ENCODE data around the gene TRABD2B. TPM values are rescaled to one million over a fixed set of nuclear protein-coding genes. Genes with fewer than 3 reads are reported as not detected.

TRABD2B gene
- total and polyA plus RNA-seq, 2 experiments from 2014 or later: 1.00 to 2.3 TPM

GRCh38 chr1:47838562-47839432 lies 158.4 kb downstream of the TRABD2B start:
- no peak for DNase-seq (ENCODE audit: low spot score)
- H3K27ac ChIP-seq: peak overlapping the region; percentile 63

GRCh38 chr1:47837866-47838561 lies 159.2 kb downstream of the TRABD2B start:
- H4K20me1 ChIP-seq (ENCODE audit: insufficient read depth, poor library complexity, severe bottlenecking): no peaks in the 10 kb centered on the region
- WGBS (ENCODE audit: low lambda C conversion rate, missing lambda C conversion rate): 76% methylated on average over 5 of the region's 5 CpGs

More at GRCh38 chr1:47838562-47839432, 158.4 kb downstream of the TRABD2B start:
- Histone ChIP-seq H3K79me2 (no peaks in the 10 kb centered on the region), H2AFZ (no peak overlapping the region), H3K9me2 (replicated peaks; ENCODE audit: insufficient read depth) (no peaks in the 10 kb centered on the region), H3K27me3 (no peaks in the 10 kb centered on the region), H3K4me2 (no peak overlapping the region), H3K9me3 (ENCODE audit: low read depth) (peaks cover 6% of the 10 kb centered on the region), H3K36me3 (replicated peaks; ENCODE audit: insufficient read depth, low read depth) (no peaks in the 10 kb centered on the region), H3K4me3 (no peak overlapping the region), H4K20me1 (ENCODE audit: insufficient read depth, poor library complexity, severe bottlenecking) (no peaks in the 10 kb centered on the region), H3K4me1 (ENCODE audit: insufficient read depth) (peaks cover 20% of the 10 kb centered on the region)
- WGBS (ENCODE audit: low lambda C conversion rate, missing lambda C conversion rate): 93% methylated on average over 16 of the region's 16 CpGs
- TF ChIP-seq EZH2 (IDR thresholded peaks at IDR 0.05; ENCODE audit: borderline replicate concordance) (no peak), EZH2phosphoT487 (IDR thresholded peaks at IDR 0.05; ENCODE audit: low read depth, severe bottlenecking, unreplicated experiment) (no peak)
- TF ChIP-seq, protein P1, sequence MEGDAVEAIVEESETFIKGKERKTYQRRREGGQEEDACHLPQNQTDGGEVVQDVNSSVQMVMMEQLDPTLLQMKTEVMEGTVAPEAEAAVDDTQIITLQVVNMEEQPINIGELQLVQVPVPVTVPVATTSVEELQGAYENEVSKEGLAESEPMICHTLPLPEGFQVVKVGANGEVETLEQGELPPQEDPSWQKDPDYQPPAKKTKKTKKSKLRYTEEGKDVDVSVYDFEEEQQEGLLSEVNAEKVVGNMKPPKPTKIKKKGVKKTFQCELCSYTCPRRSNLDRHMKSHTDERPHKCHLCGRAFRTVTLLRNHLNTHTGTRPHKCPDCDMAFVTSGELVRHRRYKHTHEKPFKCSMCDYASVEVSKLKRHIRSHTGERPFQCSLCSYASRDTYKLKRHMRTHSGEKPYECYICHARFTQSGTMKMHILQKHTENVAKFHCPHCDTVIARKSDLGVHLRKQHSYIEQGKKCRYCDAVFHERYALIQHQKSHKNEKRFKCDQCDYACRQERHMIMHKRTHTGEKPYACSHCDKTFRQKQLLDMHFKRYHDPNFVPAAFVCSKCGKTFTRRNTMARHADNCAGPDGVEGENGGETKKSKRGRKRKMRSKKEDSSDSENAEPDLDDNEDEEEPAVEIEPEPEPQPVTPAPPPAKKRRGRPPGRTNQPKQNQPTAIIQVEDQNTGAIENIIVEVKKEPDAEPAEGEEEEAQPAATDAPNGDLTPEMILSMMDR (IDR thresholded peaks at IDR 0.05; ENCODE audit: poor library complexity): no peak

DNA sequence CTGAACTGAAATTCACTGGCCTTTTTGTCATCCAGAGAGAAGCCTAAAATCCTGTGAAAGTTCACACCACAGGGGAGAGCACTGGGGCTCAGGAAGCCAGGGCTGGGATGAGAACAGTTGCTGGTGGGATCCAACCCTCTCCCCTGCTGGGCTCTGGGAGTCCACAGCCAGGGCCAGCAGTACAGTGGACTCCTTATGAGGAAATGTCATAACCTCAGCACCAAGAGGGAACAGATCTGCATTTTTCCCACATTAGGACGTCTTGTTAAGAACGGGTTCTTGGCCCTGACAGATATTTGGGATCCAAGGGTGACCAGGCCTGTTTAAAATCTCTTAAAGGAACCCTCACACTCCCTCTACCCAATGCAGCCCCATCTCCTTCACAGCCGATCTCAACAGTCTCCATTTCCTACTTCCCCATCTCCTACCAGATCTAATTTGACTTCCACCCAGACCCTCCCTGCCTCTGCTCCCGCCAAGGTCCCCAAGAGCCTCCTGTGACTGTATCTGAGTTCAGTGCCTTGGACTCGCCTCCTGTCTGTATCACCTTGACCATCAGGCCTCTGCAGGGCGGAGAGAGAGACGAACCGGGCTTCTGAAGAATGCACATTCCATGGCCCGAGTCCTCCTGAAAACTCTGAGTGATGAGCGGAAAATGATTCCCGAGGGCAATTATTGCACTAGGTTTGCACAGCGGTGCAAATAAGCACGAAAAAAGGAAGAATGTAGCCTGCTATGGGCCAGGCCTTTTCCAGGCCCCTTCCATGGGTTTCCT lies 159.9 kb downstream of the TRABD2B start:
- Histone ChIP-seq H3K27ac (peak overlapping the region; percentile 63), H2AFZ (no peak overlapping the region), H3K79me2 (no peaks in the 10 kb centered on the region), H3K27me3 (no peaks in the 10 kb centered on the region), H3K9me2 (replicated peaks; ENCODE audit: insufficient read depth) (no peaks in the 10 kb centered on the region), H3K9me3 (ENCODE audit: low read depth) (peaks cover 6% of the 10 kb centered on the region), H3K36me3 (replicated peaks; ENCODE audit: insufficient read depth, low read depth) (no peaks in the 10 kb centered on the region), H4K20me1 (ENCODE audit: insufficient read depth, poor library complexity, severe bottlenecking) (no peaks in the 10 kb centered on the region), H3K4me2 (peak overlapping the region; percentile 32), H3K4me1 (ENCODE audit: insufficient read depth) (peaks cover 20% of the 10 kb centered on the region), H3K4me3 (no peak overlapping the region)
- DNase-seq (ENCODE audit: low spot score): no peak
- TF ChIP-seq EZH2 (IDR thresholded peaks at IDR 0.05; ENCODE audit: borderline replicate concordance) (no peak), EZH2phosphoT487 (IDR thresholded peaks at IDR 0.05; ENCODE audit: low read depth, severe bottlenecking, unreplicated experiment) (no peak)
- TF ChIP-seq, protein P1 (IDR thresholded peaks at IDR 0.05; ENCODE audit: poor library complexity): no peak
- 87% methylated on average over 13 of the region's 13 CpGs for WGBS (ENCODE audit: low lambda C conversion rate, missing lambda C conversion rate)

More at GRCh38 chr1:47837866-47838561, 159.2 kb downstream of the TRABD2B start:
- H3K36me3 ChIP-seq (replicated peaks; ENCODE audit: insufficient read depth, low read depth): no peaks in the 10 kb centered on the region
- no peaks in the 10 kb centered on the region for H3K9me2 ChIP-seq (replicated peaks; ENCODE audit: insufficient read depth)
- peak overlapping the region; percentile 32 for H3K4me2 ChIP-seq
- peaks cover 20% of the 10 kb centered on the region for H3K4me1 ChIP-seq (ENCODE audit: insufficient read depth)
- H3K27ac ChIP-seq: peak overlapping the region; percentile 63
- peak; percentile 30 for DNase-seq (ENCODE audit: low spot score)
- H3K9me3 ChIP-seq (ENCODE audit: low read depth): peaks cover 6% of the 10 kb centered on the region
- H3K79me2 ChIP-seq: no peaks in the 10 kb centered on the region
- TF ChIP-seq, protein P1 (IDR thresholded peaks at IDR 0.05; ENCODE audit: poor library complexity): no peak
- TF ChIP-seq EZH2phosphoT487 (IDR thresholded peaks at IDR 0.05; ENCODE audit: low read depth, severe bottlenecking, unreplicated experiment) (no peak), EZH2 (IDR thresholded peaks at IDR 0.05; ENCODE audit: borderline replicate concordance) (no peak)
- no peaks in the 10 kb centered on the region for H3K27me3 ChIP-seq
- no peak overlapping the region for H3K4me3 ChIP-seq
- H2AFZ ChIP-seq: no peak overlapping the region

Data from hepatocyte (in vitro differentiated cells).